Ascending aorta (tissue), 2 donors: ENCODE measurements around the gene FRMD4A. TPM values are rescaled to one million over a fixed set of nuclear protein-coding genes. Genes with fewer than 3 reads are reported as not detected.

Experiments
- DNase-seq, 2 donors: peaks; one replicate each; pipeline ENCODE4 v3.0.0-alpha.2; 2019; ENCODE audit warnings: low spot score in 2 of 2
- H3K27ac ChIP-seq, 2 donors: fragments of 200-600 bp; sonication (generic); one replicate each; pipeline ENCODE4 v1.5.1; 2016 to 2017; ENCODE audit warnings: mild to moderate bottlenecking in 1 of 2
- H3K27me3 ChIP-seq: fragments of 200-600 bp; sonication (generic); one replicate; pipeline ENCODE4 v1.5.1; 2017
- H3K36me3 ChIP-seq, 2 donors: fragments of 200-600 bp; sonication (generic); one replicate each; pipeline ENCODE4 v1.5.1; 2016
- H3K4me1 ChIP-seq, 2 donors: fragments of 200-600 bp; sonication (generic); one replicate each; pipeline ENCODE4 v1.5.1; 2016 to 2017; ENCODE audit warnings: mild to moderate bottlenecking in 1 of 2
- H3K4me3 ChIP-seq, 2 donors: fragments of 200-600 bp; sonication (generic); one replicate each; pipeline ENCODE4 v1.5.1; 2016 to 2017; ENCODE audit warnings: mild to moderate bottlenecking in 1 of 2
- H3K9me3 ChIP-seq, 2 donors: fragments of 200-600 bp; sonication (generic); one replicate each; pipeline ENCODE4 v1.5.1; 2016
- intact Hi-C: fragments of 100-400 bp; cut with DNase I; formaldehyde crosslinking; loops from one replicate; pipeline ENCODE4 v1.15.1; 2023
- total RNA-seq: library from RNA; depleted of rRNA; stranded (reverse); fragments of >200 nt; gene quantifications from one replicate; pipeline ENCODE4 v1.1.0, GENCODE V29; 2016
- TF ChIP-seq, protein P1 (sequence below), 3 experiments: fragments of 200-600 bp in 2 of 3; fragments of 450-650 bp in 1 of 3; sonication (generic) in 2 of 3; IDR thresholded peaks; one replicate each; pipeline ENCODE4 v1.5.1; 2016 to 2019; ENCODE audit warnings: antibody characterized with exemption in 3 of 3, mild to moderate bottlenecking in 1 of 3, moderate library complexity in 1 of 3

The FRMD4A gene
- total RNA-seq, 1 donor from 2014 or later, result 108 TPM

DNA sequence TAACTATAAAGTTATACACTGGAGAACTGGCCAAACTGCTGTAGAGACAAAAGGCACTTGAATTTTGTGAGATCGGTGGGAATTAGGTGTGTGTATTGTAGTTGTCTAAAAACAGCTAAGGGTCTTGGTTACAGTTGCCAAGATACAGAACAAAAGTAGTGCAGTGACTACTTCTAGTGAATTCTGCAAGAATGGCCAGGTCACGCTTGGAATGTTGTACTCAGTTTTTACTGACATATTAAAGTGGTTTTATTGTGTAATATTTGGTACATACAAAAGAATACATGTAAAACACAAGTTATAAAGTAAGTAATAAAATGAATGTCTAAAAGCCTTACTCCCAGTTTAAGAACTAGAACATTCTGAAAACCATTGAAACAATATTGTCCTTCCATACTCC, 701.6 kb downstream of the FRMD4A start:
- Histone ChIP-seq H3K27ac (no peak overlapping the region), H3K4me1 (peaks cover 0 to 9% of the 10 kb centered on the region in 2 donors), H3K27me3 (no peaks in the 10 kb centered on the region)

DNA sequence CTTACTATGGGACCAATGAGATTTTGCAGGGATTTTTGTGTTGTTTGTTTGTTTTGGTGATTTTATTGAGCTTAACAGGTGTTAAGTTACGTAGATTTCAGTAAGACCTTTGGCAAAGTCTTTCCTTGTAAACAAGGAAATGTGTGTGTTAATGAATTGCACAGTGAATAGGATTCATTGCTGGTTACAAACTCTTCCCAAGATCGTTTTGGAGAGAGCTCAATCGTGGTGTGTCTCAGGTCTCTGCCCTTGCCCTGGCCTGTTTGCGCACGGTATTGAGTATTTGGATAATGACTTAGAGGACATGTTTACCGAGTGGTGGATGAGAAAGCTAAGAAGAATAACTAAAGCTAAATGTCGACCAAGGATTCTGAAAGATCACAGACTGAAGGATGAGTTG, 702.1 kb downstream of the FRMD4A start:
- H3K9me3 ChIP-seq, result no peaks in the 10 kb centered on the region
- intact Hi-C loops, result no loop called here

More for the DNA sequence above, 701.6 kb downstream of the FRMD4A start:
- Histone ChIP-seq H3K4me3 (no peak overlapping the region), H3K36me3 (peaks cover 13 to 16% of the 10 kb centered on the region in 2 donors), H3K9me3 (no peaks in the 10 kb centered on the region)
- no peak for DNase-seq
- TF ChIP-seq, protein P1, sequence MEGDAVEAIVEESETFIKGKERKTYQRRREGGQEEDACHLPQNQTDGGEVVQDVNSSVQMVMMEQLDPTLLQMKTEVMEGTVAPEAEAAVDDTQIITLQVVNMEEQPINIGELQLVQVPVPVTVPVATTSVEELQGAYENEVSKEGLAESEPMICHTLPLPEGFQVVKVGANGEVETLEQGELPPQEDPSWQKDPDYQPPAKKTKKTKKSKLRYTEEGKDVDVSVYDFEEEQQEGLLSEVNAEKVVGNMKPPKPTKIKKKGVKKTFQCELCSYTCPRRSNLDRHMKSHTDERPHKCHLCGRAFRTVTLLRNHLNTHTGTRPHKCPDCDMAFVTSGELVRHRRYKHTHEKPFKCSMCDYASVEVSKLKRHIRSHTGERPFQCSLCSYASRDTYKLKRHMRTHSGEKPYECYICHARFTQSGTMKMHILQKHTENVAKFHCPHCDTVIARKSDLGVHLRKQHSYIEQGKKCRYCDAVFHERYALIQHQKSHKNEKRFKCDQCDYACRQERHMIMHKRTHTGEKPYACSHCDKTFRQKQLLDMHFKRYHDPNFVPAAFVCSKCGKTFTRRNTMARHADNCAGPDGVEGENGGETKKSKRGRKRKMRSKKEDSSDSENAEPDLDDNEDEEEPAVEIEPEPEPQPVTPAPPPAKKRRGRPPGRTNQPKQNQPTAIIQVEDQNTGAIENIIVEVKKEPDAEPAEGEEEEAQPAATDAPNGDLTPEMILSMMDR (IDR thresholded peaks at IDR 0.05), result no peak
- intact Hi-C loops, result no loop called here

DNA sequence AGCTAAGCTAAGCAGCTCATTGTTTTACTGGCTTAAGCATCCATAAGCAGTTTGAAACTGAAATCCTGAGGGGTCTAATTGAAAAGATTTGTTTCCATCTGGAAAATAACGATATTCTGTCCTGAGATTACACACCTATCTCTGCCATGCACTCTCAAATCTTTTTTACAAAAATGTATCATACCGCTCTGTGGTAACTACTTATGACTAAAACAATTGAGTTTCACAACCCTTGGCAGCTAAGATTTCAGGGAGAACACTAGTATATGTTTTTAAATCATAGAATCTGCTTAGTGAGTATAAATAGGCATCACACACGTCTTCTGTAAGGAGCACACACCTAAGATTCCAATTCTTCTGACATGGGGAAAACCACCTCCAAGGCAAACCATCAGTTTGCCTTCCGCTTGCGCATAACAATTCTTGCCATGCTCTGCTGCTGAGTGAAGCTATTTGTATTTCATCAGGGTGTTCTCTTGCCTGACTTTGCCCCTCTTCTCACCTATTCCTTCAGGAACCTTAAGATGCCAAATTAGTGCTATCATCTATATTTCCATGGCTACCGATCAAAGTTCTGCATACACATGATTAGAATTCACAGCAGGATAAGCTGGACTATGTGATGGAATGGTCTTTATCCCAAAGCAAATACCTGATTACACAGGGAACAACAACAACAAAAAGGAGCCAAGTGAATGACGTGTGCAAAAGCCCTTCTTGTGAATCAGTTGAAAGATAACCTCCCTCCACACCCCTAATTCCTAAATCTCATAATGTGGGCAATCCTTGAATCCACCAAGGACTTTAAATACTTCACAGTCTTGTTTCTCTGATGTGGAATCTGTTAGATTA, 703.0 kb downstream of the FRMD4A start:
- Histone ChIP-seq H3K4me1 (no peaks in the 10 kb centered on the region), H3K4me3 (no peak overlapping the region), H3K27me3 (no peaks in the 10 kb centered on the region), H3K9me3 (no peaks in the 10 kb centered on the region), H3K27ac (no peak overlapping the region), H3K36me3 (peaks cover 13 to 18% of the 10 kb centered on the region in 2 donors)
- intact Hi-C loops, result no loop called here
- TF ChIP-seq, protein P1 (IDR thresholded peaks at IDR 0.05), result no peak
- DNase-seq, result no peak

More for the DNA sequence above, 702.1 kb downstream of the FRMD4A start:
- no peak for DNase-seq
- peaks cover 13 to 16% of the 10 kb centered on the region in 2 donors for H3K36me3 ChIP-seq
- no peak overlapping the region for H3K27ac ChIP-seq
- no peak overlapping the region for H3K4me3 ChIP-seq
- no peaks in the 10 kb centered on the region for H3K27me3 ChIP-seq
- peaks cover 0 to 6% of the 10 kb centered on the region in 2 donors for H3K4me1 ChIP-seq
- TF ChIP-seq, protein P1 (IDR thresholded peaks at IDR 0.05), result no peak

DNA sequence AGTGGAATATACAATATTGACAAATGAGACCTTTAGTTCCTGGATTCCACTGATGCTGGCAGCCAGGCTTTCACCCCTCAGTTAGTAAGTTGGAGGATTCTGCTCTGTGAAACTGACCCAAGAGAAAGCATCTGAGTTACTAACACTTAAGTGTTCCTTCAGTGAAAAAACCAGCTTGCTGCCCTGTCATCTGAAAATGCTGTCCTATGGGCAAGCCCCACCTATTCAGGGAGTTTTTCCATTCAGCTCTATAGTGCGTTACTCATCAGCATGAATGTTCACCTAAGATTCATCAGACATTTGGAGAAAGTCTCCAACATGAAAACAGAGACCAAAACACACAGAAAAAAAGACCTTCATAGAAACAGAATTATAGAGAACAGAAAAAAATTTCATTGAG, 706.1 kb downstream of the FRMD4A start:
- intact Hi-C loops, result no loop called here
- peaks cover 5 to 12% of the 10 kb centered on the region in 2 donors for H3K36me3 ChIP-seq
- TF ChIP-seq, protein P1 (IDR thresholded peaks at IDR 0.05), result no peak
- H3K4me1 ChIP-seq, result no peaks in the 10 kb centered on the region
- no peak for DNase-seq
- no peaks in the 10 kb centered on the region for H3K27me3 ChIP-seq
- no peak overlapping the region for H3K27ac ChIP-seq
- no peaks in the 10 kb centered on the region for H3K9me3 ChIP-seq
- H3K4me3 ChIP-seq, result no peak overlapping the region

DNA sequence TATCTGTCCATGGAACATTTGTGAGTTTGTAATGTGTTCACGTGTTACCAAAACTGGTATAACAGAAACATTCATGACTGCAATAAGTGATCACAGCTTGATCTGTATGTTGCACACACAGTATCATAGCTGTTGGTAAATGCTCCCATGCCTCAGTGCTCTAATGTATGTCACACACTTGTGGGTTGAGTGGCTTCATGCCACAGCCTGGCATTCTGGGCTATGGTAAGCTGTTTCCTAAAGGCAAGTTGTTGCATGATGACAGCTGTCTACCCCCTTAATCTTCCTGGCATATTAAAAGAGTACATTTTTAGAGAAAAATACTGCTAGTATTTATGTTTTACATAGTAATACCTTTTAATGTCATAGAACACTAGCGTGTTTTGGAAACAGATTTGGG, 708.8 kb downstream of the FRMD4A start:
- Histone ChIP-seq H3K36me3 (peaks cover 20 to 26% of the 10 kb centered on the region in 2 donors), H3K4me1 (no peaks in the 10 kb centered on the region), H3K27me3 (no peaks in the 10 kb centered on the region), H3K9me3 (no peaks in the 10 kb centered on the region), H3K27ac (no peak overlapping the region), H3K4me3 (no peak overlapping the region)
- intact Hi-C loops, result no loop called here
- TF ChIP-seq, protein P1 (IDR thresholded peaks at IDR 0.05), result no peak
- DNase-seq, result no peak
